Activated CD8-positive, alpha-beta T cell treated with anti-CD3 and anti-CD28 coated beads for 36 hours (primary cell): Measurements from ENCODE around the gene IL1A. TPM values are rescaled to one million over a fixed set of nuclear protein-coding genes. Genes with fewer than 3 reads are reported as not detected.
A peak's percentile ranks its signal among the peaks of the same experiment; 100 is the strongest.

Experiments
- ATAC-seq: fragments of 200-7000 bp; cut with Tn5 transposase; one replicate; pipeline ENCODE4 v1.10.0; 2021; ENCODE audit warnings: mild to moderate bottlenecking, moderate library complexity
- CTCF ChIA-PET: fragments of 350-600 bp; sonication (Branson Sonifier 250); formaldehyde crosslinking; loops from one replicate; lab custom pipeline; 2021; ENCODE audit warnings: antibody characterized with exemption; lab: Charles Lee
- POLR2A ChIA-PET: fragments of 350-600 bp; sonication (Branson Sonifier 250); formaldehyde crosslinking; loops from one replicate; lab custom pipeline; 2021; ENCODE audit warnings: antibody characterized with exemption; lab: Charles Lee
- DNase-seq: peaks from one replicate; pipeline ENCODE4 v3.0.0-alpha.2; 2020
- H3K27ac Mint-ChIP-seq: one replicate; pipeline ENCODE4 v1.8.0; 2021; ENCODE audit warnings: mild to moderate bottlenecking, mixed read lengths
- H3K27me3 Mint-ChIP-seq: one replicate; pipeline ENCODE4 v1.8.0; 2021; ENCODE audit warnings: mixed read lengths
- H3K36me3 Mint-ChIP-seq: one replicate; pipeline ENCODE4 v1.8.0; 2021; ENCODE audit warnings: low read depth, mixed read lengths
- H3K4me1 Mint-ChIP-seq: one replicate; pipeline ENCODE4 v1.8.0; 2021; ENCODE audit warnings: low read depth, mixed read lengths
- H3K4me3 Mint-ChIP-seq: one replicate; pipeline ENCODE4 v1.8.0; 2021; ENCODE audit warnings: mild to moderate bottlenecking, moderate library complexity, mixed read lengths
- H3K9me3 Mint-ChIP-seq: one replicate; pipeline ENCODE4 v1.8.0; 2021; ENCODE audit warnings: mixed read lengths
- intact Hi-C: fragments of 100-400 bp; cut with micrococcal nuclease; formaldehyde crosslinking; loops from one replicate; pipeline ENCODE4 v1.10.0; 2022
- total RNA-seq, 2 experiments: library from RNA; stranded (reverse); gene quantifications; one replicate each; pipeline ENCODE4 v1.2.3, GENCODE V29; 2021
- TF ChIP-seq, protein P1 (sequence below): fragments of 200-600 bp; IDR thresholded peaks from one replicate; pipeline ENCODE4 v1.8.0; 2022; ENCODE audit warnings: antibody characterized with exemption, mild to moderate bottlenecking

IL1A gene
- total RNA-seq, 2 experiments from 2014 or later = 0.69 to 0.99 TPM

DNA sequence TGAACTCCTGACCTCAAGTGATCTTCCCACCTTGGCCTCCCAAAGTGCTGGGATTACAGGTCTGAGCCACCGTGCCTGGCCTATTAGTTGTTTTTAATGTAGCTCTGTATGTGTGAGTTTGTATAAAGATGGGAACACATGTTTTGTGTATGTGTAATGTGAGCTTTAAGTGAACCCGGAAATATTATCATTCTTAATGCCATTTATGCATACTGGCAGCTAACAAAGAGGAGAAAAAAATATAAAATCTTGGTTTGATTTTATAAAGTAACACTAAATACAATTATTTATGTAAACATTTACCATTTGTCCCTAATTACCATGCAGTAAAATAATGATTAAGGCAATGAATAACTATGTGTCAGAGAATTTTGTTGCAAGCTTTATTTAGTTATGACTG is 10.7 kb downstream of the IL1A start:
- TF ChIP-seq, protein P1, sequence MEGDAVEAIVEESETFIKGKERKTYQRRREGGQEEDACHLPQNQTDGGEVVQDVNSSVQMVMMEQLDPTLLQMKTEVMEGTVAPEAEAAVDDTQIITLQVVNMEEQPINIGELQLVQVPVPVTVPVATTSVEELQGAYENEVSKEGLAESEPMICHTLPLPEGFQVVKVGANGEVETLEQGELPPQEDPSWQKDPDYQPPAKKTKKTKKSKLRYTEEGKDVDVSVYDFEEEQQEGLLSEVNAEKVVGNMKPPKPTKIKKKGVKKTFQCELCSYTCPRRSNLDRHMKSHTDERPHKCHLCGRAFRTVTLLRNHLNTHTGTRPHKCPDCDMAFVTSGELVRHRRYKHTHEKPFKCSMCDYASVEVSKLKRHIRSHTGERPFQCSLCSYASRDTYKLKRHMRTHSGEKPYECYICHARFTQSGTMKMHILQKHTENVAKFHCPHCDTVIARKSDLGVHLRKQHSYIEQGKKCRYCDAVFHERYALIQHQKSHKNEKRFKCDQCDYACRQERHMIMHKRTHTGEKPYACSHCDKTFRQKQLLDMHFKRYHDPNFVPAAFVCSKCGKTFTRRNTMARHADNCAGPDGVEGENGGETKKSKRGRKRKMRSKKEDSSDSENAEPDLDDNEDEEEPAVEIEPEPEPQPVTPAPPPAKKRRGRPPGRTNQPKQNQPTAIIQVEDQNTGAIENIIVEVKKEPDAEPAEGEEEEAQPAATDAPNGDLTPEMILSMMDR = no peak
- Mint-ChIP-seq H3K36me3 (no peaks in the 10 kb centered on the region), H3K4me3 (no peak overlapping the region), H3K27ac (no peak overlapping the region), H3K27me3 (peaks cover 15% of the 10 kb centered on the region), H3K9me3 (no peaks in the 10 kb centered on the region), H3K4me1 (peaks cover 14% of the 10 kb centered on the region)
- ChIA-PET POLR2A (interaction anchor here (1.4 kb wide), 1 partner anchor 19 kb away, joined by 3 read pairs; no protein-coding TSS in a partner anchor), CTCF (interaction anchor here (1.0 to 3.9 kb wide), 2 partner anchors 12 to 168 kb away, joined by 3 to 15 read pairs; no protein-coding TSS in a partner anchor)
- intact Hi-C loops = no loop called here
- DNase-seq (no peak), ATAC-seq (no peak)

DNA sequence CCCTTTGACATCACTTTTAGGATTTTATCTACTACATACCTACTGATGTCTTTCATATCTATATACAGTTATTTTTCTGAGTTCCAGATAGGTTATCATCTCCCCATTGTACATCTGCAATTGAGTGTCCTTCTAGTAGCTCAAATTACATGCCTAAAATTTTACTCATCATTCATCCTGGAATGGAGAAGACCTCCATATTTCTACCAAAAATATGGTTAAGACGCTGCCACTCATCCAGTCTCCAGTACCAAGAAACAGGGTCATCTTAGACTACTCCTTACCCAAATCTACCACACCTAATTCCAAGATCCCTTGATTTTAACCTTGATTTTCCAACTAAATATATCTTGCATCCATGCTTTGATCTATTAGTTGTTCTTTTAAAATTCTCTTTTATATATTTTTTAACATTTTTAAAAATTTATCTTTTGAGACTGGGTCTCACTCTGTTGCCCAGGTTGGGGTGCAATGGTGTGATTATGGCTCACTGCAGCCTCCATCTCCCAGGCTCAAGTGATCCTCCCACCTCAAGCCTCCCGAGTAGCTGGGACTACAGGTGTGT is 11.3 kb downstream of the IL1A start:
- H3K36me3 Mint-ChIP-seq = no peaks in the 10 kb centered on the region
- CTCF ChIA-PET = interaction anchor here (1.0 to 3.9 kb wide), 3 partner anchors 13 to 168 kb away, joined by 3 to 15 read pairs (median 4); no protein-coding TSS in a partner anchor
- H3K4me3 Mint-ChIP-seq = no peak overlapping the region
- no peak for ATAC-seq
- peaks cover 15% of the 10 kb centered on the region for H3K4me1 Mint-ChIP-seq
- H3K27me3 Mint-ChIP-seq = peaks cover 15% of the 10 kb centered on the region
- DNase-seq = no peak
- TF ChIP-seq, protein P1 = no peak
- intact Hi-C loops = no loop called here
- POLR2A ChIA-PET = interaction anchor here (0.5 to 1.4 kb wide), 2 partner anchors 18 to 84 kb away, joined by 3 read pairs; no protein-coding TSS in a partner anchor
- H3K9me3 Mint-ChIP-seq = no peaks in the 10 kb centered on the region
- H3K27ac Mint-ChIP-seq = no peak overlapping the region

DNA sequence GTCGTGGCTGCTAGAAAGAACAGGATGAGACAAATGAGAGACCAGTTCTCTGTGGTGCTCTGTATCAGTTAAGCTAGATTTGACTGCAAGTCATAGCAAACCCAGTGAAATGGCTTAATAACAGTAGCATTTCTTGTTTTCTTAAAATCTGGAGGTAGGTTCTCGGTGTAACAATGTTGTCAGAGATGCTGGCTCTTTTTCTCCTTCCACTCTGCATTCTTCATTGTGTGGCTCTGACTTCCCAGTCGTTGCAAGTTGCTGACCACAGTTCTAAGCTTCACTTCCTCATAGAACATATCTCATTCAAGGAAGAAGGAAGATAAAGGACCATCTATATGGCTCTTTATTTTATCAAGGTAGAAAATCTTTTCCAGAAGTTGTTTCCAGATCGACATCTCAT is 12.0 kb downstream of the IL1A start:
- ATAC-seq (no peak), DNase-seq (no peak)
- CTCF ChIA-PET = interaction anchor here (1.1 to 3.9 kb wide), 2 partner anchors 14 to 169 kb away, joined by 4 to 15 read pairs; no protein-coding TSS in a partner anchor
- TF ChIP-seq, protein P1 = no peak
- POLR2A ChIA-PET = interaction anchor here (0.5 to 1.4 kb wide), 2 partner anchors 17 to 85 kb away, joined by 3 read pairs; no protein-coding TSS in a partner anchor
- H3K4me1 Mint-ChIP-seq = peaks cover 14% of the 10 kb centered on the region
- no peaks in the 10 kb centered on the region for H3K9me3 Mint-ChIP-seq
- peaks cover 10% of the 10 kb centered on the region for H3K27me3 Mint-ChIP-seq
- H3K36me3 Mint-ChIP-seq = no peaks in the 10 kb centered on the region
- intact Hi-C loops = no loop called here
- no peak overlapping the region for H3K27ac Mint-ChIP-seq
- no peak overlapping the region for H3K4me3 Mint-ChIP-seq

- H3K9me3 Mint-ChIP-seq = no peaks in the 10 kb centered on the region
- no peak overlapping the region for H3K4me3 Mint-ChIP-seq
- H3K27ac Mint-ChIP-seq = no peak overlapping the region
- H3K27me3 Mint-ChIP-seq = peaks cover 1% of the 10 kb centered on the region
- ChIA-PET CTCF (interaction anchor here (1.3 to 2.2 kb wide), 3 partner anchors 19 to 174 kb away, joined by 3 to 9 read pairs (median 4); no protein-coding TSS in a partner anchor), POLR2A (interaction anchor here (1.1 kb wide), 1 partner anchor 110 kb away, joined by 3 read pairs; no protein-coding TSS in a partner anchor)
- peaks cover 16% of the 10 kb centered on the region for H3K4me1 Mint-ChIP-seq
- TF ChIP-seq, protein P1 = no peak
- DNase-seq (no peak), ATAC-seq (no peak)
- intact Hi-C loops = no loop called here
- H3K36me3 Mint-ChIP-seq = peaks cover 3% of the 10 kb centered on the region
These were observed 15.9 kb downstream of the IL1A start for GRCh38 chr2:112768432-112768831.

DNA sequence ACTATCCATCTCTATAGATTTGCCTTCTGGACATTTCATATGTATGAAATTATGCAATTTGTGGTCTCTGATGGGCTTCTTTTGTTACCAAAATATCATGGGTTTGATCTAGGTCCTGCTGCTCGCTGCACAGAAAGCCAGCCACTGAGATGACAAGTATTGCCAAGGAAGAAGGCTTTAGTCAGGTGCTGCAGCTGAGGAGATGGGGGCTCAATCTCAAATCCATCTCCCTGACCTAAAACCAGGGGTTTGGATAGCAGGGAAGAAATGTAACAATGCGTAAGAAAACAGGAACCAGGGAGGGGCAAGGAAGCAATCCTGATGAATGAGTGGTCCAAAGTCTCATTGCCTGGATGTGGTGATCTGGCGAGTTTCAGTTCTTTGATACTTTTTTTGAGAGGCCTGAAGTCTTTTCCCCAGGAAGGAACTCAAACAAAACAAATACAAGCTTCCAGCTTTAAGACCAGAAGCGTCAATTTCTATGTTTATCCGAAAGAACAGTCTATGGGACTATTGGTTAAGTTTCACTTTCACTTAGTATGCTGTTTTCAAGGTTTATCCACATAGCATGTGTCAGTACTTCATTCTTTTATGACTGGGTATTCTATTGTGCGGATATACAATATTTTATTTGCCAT is 16.5 kb downstream of the IL1A start:
- H3K27ac Mint-ChIP-seq = peak overlapping the region; percentile 1
- DNase-seq (no peak), ATAC-seq (no peak)
- no peak overlapping the region for H3K4me3 Mint-ChIP-seq
- peaks cover 19% of the 10 kb centered on the region for H3K4me1 Mint-ChIP-seq
- intact Hi-C loops = no loop called here
- H3K27me3 Mint-ChIP-seq = no peaks in the 10 kb centered on the region
- H3K36me3 Mint-ChIP-seq = peaks cover 5% of the 10 kb centered on the region
- ChIA-PET POLR2A (no interaction called here), CTCF (interaction anchor here (1.5 to 2.2 kb wide), 2 partner anchors 18 to 118 kb away, joined by 3 to 9 read pairs; no protein-coding TSS in a partner anchor)
- H3K9me3 Mint-ChIP-seq = no peaks in the 10 kb centered on the region
- TF ChIP-seq, protein P1 = no peak
